HG03354 (cell line): ENCODE results near the gene ARMS2.

Source experiments
- ATAC-seq: cut with Tn5 transposase; IDR thresholded peaks from one replicate; pipeline ENCODE4 v1.9.1; 2021; ENCODE audit warnings: mild to moderate bottlenecking; ENCODE audit not compliant: unreplicated experiment, poor library complexity, severe bottlenecking

ARMS2 gene

DNA sequence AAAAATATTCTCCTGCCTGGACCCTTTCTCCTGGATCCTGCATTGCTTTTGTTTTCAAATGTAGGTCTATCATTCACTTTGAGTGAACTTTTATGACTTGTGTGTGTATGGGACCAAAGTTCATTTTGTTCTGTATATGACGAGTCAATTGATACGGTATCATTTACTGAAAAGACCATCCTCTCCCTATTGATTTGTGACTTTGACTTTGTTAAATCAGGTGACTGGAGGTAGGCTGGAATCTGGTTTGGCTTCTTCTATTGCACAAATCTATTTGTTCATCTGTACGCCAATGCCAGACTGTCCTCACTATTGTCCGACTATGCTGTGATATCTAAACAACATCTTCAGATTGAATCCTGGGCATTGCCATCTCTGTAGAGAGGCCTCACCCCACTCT is 5.3 kb upstream of the ARMS2 start:
- no peak for ATAC-seq

GRCh38 chr10:122450353-122450990 is 4.0 kb upstream of the ARMS2 start:
- ATAC-seq = no peak

DNA sequence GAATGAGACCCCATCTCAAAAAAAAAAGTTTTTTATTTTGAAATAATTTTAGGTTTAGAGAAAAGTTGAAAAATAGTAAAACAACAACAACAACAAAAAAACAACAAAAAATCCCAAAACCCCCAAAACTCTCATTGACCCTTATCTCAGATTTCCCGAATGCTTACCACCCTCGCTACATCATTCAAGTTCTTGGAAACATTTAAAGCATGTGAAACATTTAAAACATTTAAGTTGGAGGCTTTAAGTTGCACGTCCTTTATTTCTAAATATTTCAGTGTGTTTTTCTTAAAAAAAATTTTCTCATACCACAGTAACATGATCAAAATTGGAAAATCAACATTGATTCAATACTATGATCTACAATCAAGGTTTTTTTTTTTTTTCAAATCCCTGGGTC is 382 bp upstream of the ARMS2 start:
- ATAC-seq = no peak

DNA sequence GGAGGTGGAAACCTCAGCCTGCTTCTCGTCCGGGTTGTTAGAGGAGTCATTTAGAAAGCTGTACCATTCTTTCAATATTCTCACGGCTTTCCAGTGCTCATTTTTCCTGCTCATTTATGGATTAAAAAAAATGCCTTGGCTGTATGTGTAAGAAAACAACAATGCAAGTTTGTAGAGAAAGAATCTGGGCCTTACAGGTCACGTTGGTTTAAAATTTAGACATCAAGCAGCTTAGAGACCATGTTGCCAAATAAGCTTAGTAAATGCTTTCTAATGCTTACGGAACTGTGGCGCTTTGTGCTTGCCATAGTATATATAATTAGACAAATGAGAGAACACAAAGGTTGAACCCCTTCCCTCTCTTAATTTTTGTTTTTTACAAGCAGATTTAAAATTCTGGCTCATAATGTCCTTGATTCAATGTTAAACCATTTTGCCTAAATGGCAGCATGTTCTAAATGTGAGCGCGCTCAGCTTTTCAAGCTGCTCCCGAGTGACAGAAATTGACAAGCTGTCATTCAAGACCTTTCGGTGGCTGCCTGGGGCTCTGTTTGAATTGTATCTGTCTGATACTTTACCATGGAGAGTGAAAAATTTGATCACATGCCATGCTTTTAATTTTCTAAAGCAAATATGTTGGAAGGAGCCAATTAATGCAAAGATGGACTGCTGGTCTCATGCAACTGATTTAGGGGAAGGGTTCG is 1.1 kb downstream of the ARMS2 start:
- ATAC-seq = no peak

GRCh38 chr10:122457934-122458333 is 3.5 kb downstream of the ARMS2 start:
- no peak for ATAC-seq

DNA sequence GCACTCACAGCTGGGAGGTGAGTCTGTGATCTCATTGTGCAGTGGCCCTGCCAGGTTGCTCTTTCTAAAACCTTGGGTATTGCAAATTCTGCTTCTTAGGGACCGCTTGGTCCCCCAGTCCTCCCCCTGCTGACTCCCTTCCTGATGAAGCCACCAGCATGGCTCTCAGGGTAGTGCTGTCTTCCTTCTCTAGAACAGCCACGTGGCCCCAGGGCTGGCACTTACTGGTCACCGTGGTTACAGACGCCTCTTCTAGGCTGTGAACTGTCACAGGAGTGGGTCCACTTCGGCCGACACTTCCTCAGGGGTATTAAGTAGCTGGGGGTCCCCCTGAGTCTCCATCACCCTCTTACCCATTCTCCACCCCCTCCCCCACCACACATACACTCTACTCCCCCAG is 4.2 kb downstream of the ARMS2 start:
- ATAC-seq = no peak

DNA sequence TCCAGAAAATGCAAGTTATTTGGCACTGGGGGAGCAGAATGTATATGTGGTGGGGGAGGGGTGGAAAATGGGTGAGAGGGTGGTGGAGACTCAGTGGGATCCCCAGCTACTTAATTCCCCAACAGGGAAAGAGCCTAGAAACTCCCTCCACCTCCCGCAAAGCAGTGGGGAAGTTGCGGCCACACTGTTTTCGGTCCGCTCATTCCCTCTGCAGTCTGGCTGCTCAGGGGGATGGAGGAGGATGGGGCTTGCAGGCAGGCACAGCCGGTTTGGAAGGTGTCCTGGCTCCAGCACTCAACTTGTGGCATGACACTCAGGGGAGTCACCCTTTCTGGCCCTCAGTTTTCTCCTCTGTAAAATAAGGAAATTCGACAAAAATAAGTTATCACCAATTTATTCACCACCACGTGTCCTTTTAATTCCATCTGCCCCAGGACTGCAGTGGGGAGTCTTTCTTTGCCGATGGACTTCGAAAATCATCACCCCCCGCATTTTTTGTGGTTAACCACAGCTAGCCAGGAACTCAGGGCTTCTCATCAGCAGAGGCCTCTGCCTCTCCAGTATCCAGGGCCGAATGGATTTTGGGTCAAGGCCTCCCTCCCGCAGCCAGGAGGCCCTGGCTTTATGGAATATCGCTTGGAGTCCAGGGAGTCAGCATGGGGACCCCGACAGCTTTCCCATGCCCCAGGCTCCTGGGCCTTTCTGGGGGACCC is 5.3 kb downstream of the ARMS2 start:
- ATAC-seq = no peak

DNA sequence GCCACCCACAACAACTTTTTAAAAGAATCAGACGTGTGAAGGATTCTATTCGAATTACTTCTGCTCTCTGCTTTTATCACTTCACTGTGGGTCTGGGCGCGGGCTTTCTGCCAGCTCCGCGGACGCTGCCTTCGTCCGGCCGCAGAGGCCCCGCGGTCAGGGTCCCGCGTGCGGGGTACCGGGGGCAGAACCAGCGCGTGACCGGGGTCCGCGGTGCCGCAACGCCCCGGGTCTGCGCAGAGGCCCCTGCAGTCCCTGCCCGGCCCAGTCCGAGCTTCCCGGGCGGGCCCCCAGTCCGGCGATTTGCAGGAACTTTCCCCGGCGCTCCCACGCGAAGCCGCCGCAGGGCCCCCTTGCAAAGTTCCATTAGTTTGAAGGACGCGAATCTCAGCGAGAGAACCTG is 6.4 kb downstream of the ARMS2 start:
- no peak for ATAC-seq

GRCh38 chr10:122461367-122461728 is 6.9 kb downstream of the ARMS2 start, which contains the start of gene HTRA1:
Gene HTRA1, plus strand, starts transcription at chr10:122461553. Its CDS starts 100 bp downstream, at chr10:122461653.
- ATAC-seq = no peak

DNA sequence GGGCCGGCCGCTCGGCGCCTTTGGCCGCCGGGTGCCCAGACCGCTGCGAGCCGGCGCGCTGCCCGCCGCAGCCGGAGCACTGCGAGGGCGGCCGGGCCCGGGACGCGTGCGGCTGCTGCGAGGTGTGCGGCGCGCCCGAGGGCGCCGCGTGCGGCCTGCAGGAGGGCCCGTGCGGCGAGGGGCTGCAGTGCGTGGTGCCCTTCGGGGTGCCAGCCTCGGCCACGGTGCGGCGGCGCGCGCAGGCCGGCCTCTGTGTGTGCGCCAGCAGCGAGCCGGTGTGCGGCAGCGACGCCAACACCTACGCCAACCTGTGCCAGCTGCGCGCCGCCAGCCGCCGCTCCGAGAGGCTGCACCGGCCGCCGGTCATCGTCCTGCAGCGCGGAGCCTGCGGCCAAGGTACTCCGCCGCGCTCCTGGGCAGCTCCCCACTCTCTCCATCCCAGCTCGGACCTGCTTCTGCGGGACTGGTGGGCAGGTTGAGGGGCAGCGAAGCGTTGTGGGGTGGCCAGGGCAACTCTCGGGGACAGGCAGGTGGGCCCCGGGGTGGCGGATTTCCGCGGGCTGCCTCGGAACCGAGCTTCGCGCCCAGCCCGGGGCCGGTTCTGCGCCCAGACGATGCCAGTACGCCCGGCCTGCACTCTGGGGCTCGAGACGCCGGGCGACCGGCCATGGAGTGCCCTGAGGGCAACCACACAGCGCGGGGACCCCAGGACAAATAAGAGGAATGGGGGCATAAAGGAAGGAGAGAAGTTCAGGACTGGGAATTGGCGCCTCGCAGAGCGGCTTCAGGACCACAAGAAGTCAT is 7.5 kb downstream of the ARMS2 start:
- ATAC-seq = no peak

DNA sequence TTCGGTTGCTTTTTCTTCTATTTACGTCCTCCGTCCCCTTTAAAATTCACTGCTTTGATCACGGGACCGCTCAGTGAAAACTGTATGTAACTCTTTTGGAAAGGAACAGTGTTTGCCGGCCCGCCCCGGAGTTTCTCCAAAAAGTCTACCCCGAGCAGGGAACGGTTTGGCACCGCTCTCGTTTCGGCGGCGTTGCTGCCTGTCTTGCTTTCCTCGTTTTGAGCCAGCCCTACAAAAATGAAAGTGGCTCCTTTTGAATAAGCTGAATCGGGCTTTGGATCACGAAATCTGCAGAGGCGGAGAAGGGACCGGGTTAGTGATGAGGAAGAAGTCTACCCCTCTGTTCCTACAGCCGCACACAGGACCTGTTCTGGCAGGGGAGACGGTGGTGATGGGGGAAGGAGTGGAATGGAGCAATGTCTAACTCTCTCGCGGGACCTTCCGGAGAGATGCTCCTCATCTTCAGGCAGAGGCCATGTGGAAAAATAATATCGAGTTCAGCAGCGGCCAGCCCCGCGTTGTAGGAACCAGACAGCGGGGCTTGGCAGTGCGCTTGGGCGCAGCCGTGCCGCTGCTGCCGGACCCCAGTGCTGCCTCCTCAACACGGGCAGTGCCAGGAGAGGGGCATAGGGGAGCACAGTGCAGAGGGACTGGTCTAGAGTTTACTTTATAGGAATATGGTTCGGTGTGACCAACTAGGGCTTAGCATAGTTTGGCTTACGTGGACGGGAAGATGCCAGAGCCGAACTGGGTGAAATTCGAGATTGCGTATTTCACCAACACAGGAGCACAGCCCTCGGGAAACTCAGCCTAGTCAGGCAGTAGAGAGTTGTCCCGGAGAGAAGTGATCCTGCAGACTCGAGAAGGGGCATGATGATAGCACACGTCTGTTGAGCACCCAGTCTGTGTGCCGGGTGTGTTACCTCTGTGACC is 8.3 kb downstream of the ARMS2 start:
- no peak for ATAC-seq

DNA sequence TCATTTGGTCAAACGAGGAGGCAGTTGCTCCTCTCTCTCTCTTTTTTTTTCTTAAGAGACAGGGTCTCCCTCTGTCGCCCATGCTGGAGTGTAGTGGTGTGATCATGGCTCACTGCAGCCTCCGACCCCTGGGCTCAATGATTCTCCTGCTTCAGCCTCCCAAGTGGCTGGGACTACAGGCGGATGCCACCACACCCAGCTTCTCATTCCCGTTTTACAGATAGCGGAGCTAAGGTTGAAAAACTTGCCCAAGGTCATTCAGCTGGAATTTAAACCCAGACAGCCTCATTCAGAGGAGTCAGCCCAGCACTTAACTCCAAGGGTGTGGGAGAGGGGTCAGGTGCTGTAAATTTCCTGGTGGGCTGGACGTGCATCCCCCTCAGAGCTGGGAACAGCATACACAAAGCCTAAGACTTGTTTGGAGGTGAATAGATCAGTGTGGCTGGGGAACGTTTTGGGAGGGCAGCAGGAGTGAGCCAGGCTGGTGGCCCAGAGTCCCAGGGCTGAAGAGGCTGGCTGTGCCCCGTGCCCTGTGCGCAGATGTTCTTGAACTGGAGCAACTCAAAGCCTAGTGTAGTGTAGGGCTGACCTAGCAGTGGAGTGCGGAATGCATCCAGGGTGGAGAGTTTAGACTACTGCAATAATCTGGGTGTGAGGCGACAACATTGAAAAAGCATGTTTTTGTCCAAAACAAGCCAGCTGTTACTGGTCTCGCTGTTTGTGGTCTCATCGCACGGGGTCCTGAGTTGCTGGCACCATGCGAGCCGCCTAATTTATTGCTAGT is 9.2 kb downstream of the ARMS2 start:
- ATAC-seq = no peak

GRCh38 chr10:122464250-122464510 is 9.7 kb downstream of the ARMS2 start:
- ATAC-seq = no peak

- no peak for ATAC-seq
These were observed 10.1 kb downstream of the ARMS2 start for GRCh38 chr10:122464586-122464985.

GRCh38 chr10:122465401-122466040 is 11.1 kb downstream of the ARMS2 start:
- no peak for ATAC-seq

- no peak for ATAC-seq
These were observed 12.5 kb downstream of the ARMS2 start for GRCh38 chr10:122466951-122467381.

- ATAC-seq = no peak
These were observed 13.2 kb downstream of the ARMS2 start for GRCh38 chr10:122467701-122468100.

- ATAC-seq = no peak
These were observed 14.0 kb downstream of the ARMS2 start for GRCh38 chr10:122468307-122468925.
